Measurements from ENCODE around the gene RALB.

DNA sequence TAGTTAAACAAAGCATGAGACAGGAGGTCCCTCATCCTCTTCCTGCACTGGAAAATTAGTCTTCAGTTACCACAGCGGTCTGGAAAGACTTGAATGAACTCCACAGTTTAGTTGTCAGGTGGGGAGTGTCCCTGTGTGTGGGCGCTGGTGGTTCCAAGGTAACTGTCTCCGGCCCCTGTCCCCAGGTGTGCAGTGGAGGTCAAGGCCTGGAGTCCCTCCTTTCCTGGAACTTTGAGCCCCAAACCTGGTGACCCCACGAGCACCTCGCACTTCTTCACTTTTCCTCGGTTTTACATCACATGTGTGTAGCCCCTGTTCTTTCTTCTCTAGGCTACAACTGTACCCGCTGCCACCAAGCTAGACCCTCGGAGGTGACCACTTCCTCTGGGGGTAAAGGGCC is 65.3 kb downstream of the RALB start:
- no peak for TF ChIP-seq GATA3 (IDR thresholded peaks at IDR 0.05; ENCODE audit: low read depth, low read length)
- TF ChIP-seq GATA2 (IDR thresholded peaks at IDR 0.05; ENCODE audit: low read depth, low read length) = no peak

Measured in SH-SY5Y (cell line).